ENCODE results near the gene CYTH3.

The CYTH3 gene

GRCh38 chr7:6257675-6258074 lies 14.7 kb downstream of the CYTH3 start:
- Histone ChIP-seq H3K4me3 (ENCODE audit: low read depth, low read length) (peak overlapping the region; percentile 11; the same call in 1 of the 2 replicates), H3K4me1 (ENCODE audit: control insufficient read depth, insufficient read depth, low read length, unreplicated experiment) (peaks cover 82% of the 10 kb centered on the region)

GRCh38 chr7:6256677-6257535 lies 15.5 kb downstream of the CYTH3 start:
- Histone ChIP-seq H3K27ac (ENCODE audit: low read depth, low read length) (peak overlapping the region; percentile 100), H3K27me3 (ENCODE audit: insufficient read depth, low read length) (no peaks in the 10 kb centered on the region), H3K4me3 (ENCODE audit: low read depth, low read length) (peak overlapping the region; percentile 16; the same call in 1 of the 2 replicates), H3K36me3 (ENCODE audit: insufficient read depth, low read length) (no peaks in the 10 kb centered on the region), H3K4me1 (ENCODE audit: control insufficient read depth, insufficient read depth, low read length, unreplicated experiment) (peaks cover 83% of the 10 kb centered on the region), H3K79me2 (ENCODE audit: control insufficient read depth, insufficient read depth, low read length, unreplicated experiment) (peaks cover 89% of the 10 kb centered on the region), H2AFZ (ENCODE audit: low read length, unreplicated experiment) (no peak overlapping the region)

More at GRCh38 chr7:6257675-6258074, 14.7 kb downstream of the CYTH3 start:
- Histone ChIP-seq H3K27me3 (ENCODE audit: insufficient read depth, low read length) (no peaks in the 10 kb centered on the region), H3K79me2 (ENCODE audit: control insufficient read depth, insufficient read depth, low read length, unreplicated experiment) (peaks cover 89% of the 10 kb centered on the region), H3K27ac (ENCODE audit: low read depth, low read length) (peak overlapping the region; percentile 100), H3K36me3 (ENCODE audit: insufficient read depth, low read length) (no peaks in the 10 kb centered on the region), H2AFZ (ENCODE audit: low read length, unreplicated experiment) (no peak overlapping the region)

GRCh38 chr7:6256109-6256483 lies 16.3 kb downstream of the CYTH3 start:
- peaks cover 88% of the 10 kb centered on the region for H3K79me2 ChIP-seq (ENCODE audit: control insufficient read depth, insufficient read depth, low read length, unreplicated experiment)

GRCh38 chr7:6254866-6255265 lies 17.6 kb downstream of the CYTH3 start:
- H3K36me3 ChIP-seq (ENCODE audit: insufficient read depth, low read length) = 0 out of 2 replicates have a peak, but pooled peaks cover 4% of the 10 kb centered on the region
- H3K4me1 ChIP-seq (ENCODE audit: control insufficient read depth, insufficient read depth, low read length, unreplicated experiment) = peaks cover 75% of the 10 kb centered on the region
- no peak overlapping the region for H2AFZ ChIP-seq (ENCODE audit: low read length, unreplicated experiment)
- H3K27ac ChIP-seq (ENCODE audit: low read depth, low read length) = peak overlapping the region; percentile 67
- H3K4me3 ChIP-seq (ENCODE audit: low read depth, low read length) = peak overlapping the region; percentile 23
- H3K27me3 ChIP-seq (ENCODE audit: insufficient read depth, low read length) = no peaks in the 10 kb centered on the region
- H3K79me2 ChIP-seq (ENCODE audit: control insufficient read depth, insufficient read depth, low read length, unreplicated experiment) = peaks cover 88% of the 10 kb centered on the region

More at GRCh38 chr7:6256109-6256483, 16.3 kb downstream of the CYTH3 start:
- Histone ChIP-seq H2AFZ (ENCODE audit: low read length, unreplicated experiment) (no peak overlapping the region), H3K4me3 (ENCODE audit: low read depth, low read length) (peak overlapping the region; percentile 16; the same call in 1 of the 2 replicates), H3K27ac (ENCODE audit: low read depth, low read length) (peak overlapping the region; percentile 100), H3K27me3 (ENCODE audit: insufficient read depth, low read length) (no peaks in the 10 kb centered on the region), H3K36me3 (ENCODE audit: insufficient read depth, low read length) (no peaks in the 10 kb centered on the region), H3K4me1 (ENCODE audit: control insufficient read depth, insufficient read depth, low read length, unreplicated experiment) (peaks cover 83% of the 10 kb centered on the region)

- H3K4me3 ChIP-seq (ENCODE audit: low read depth, low read length) = peak overlapping the region; percentile 55
Observed at GRCh38 chr7:6252748-6253147, 19.7 kb downstream of the CYTH3 start.

GRCh38 chr7:6252341-6252746 lies 20.1 kb downstream of the CYTH3 start:
- Histone ChIP-seq H3K27ac (ENCODE audit: low read depth, low read length) (peak overlapping the region; percentile 88), H2AFZ (ENCODE audit: low read length, unreplicated experiment) (peak overlapping the region; percentile 24), H3K4me1 (ENCODE audit: control insufficient read depth, insufficient read depth, low read length, unreplicated experiment) (peaks cover 80% of the 10 kb centered on the region)

More at GRCh38 chr7:6252748-6253147, 19.7 kb downstream of the CYTH3 start:
- Histone ChIP-seq H3K27me3 (ENCODE audit: insufficient read depth, low read length) (no peaks in the 10 kb centered on the region), H3K4me1 (ENCODE audit: control insufficient read depth, insufficient read depth, low read length, unreplicated experiment) (peaks cover 80% of the 10 kb centered on the region), H3K36me3 (ENCODE audit: insufficient read depth, low read length) (0 out of 2 replicates have a peak, but pooled peaks cover 4% of the 10 kb centered on the region), H3K79me2 (ENCODE audit: control insufficient read depth, insufficient read depth, low read length, unreplicated experiment) (peaks cover 91% of the 10 kb centered on the region), H2AFZ (ENCODE audit: low read length, unreplicated experiment) (no peak overlapping the region), H3K27ac (ENCODE audit: low read depth, low read length) (peak overlapping the region; percentile 88)

GRCh38 chr7:6251653-6252052 lies 20.8 kb downstream of the CYTH3 start:
- Histone ChIP-seq H3K27me3 (ENCODE audit: insufficient read depth, low read length) (no peaks in the 10 kb centered on the region), H3K4me1 (ENCODE audit: control insufficient read depth, insufficient read depth, low read length, unreplicated experiment) (peaks cover 80% of the 10 kb centered on the region), H2AFZ (ENCODE audit: low read length, unreplicated experiment) (no peak overlapping the region), H3K4me3 (ENCODE audit: low read depth, low read length) (peak overlapping the region; percentile 55), H3K79me2 (ENCODE audit: control insufficient read depth, insufficient read depth, low read length, unreplicated experiment) (peaks cover 91% of the 10 kb centered on the region), H3K27ac (ENCODE audit: low read depth, low read length) (peak overlapping the region; percentile 88), H3K36me3 (ENCODE audit: insufficient read depth, low read length) (0 out of 2 replicates have a peak, but pooled peaks cover 4% of the 10 kb centered on the region)

More at GRCh38 chr7:6252341-6252746, 20.1 kb downstream of the CYTH3 start:
- Histone ChIP-seq H3K27me3 (ENCODE audit: insufficient read depth, low read length) (no peaks in the 10 kb centered on the region), H3K79me2 (ENCODE audit: control insufficient read depth, insufficient read depth, low read length, unreplicated experiment) (peaks cover 91% of the 10 kb centered on the region), H3K36me3 (ENCODE audit: insufficient read depth, low read length) (0 out of 2 replicates have a peak, but pooled peaks cover 4% of the 10 kb centered on the region), H3K4me3 (ENCODE audit: low read depth, low read length) (peak overlapping the region; percentile 55)

GRCh38 chr7:6250364-6250833 lies 22.0 kb downstream of the CYTH3 start:
- Histone ChIP-seq H3K27me3 (ENCODE audit: insufficient read depth, low read length) (no peaks in the 10 kb centered on the region), H3K79me2 (ENCODE audit: control insufficient read depth, insufficient read depth, low read length, unreplicated experiment) (peaks cover 90% of the 10 kb centered on the region), H3K27ac (ENCODE audit: low read depth, low read length) (no peak overlapping the region), H2AFZ (ENCODE audit: low read length, unreplicated experiment) (no peak overlapping the region), H3K4me3 (ENCODE audit: low read depth, low read length) (no peak overlapping the region), H3K4me1 (ENCODE audit: control insufficient read depth, insufficient read depth, low read length, unreplicated experiment) (peaks cover 77% of the 10 kb centered on the region), H3K36me3 (ENCODE audit: insufficient read depth, low read length) (0 out of 2 replicates have a peak, but pooled peaks cover 4% of the 10 kb centered on the region)

- Histone ChIP-seq H3K27me3 (ENCODE audit: insufficient read depth, low read length) (no peaks in the 10 kb centered on the region), H3K4me1 (ENCODE audit: control insufficient read depth, insufficient read depth, low read length, unreplicated experiment) (peaks cover 64% of the 10 kb centered on the region), H2AFZ (ENCODE audit: low read length, unreplicated experiment) (no peak overlapping the region), H3K79me2 (ENCODE audit: control insufficient read depth, insufficient read depth, low read length, unreplicated experiment) (peaks cover 89% of the 10 kb centered on the region), H3K36me3 (ENCODE audit: insufficient read depth, low read length) (0 out of 2 replicates have a peak, but pooled peaks cover 4% of the 10 kb centered on the region), H3K27ac (ENCODE audit: low read depth, low read length) (peak overlapping the region; percentile 83), H3K4me3 (ENCODE audit: low read depth, low read length) (no peak overlapping the region)
Observed at GRCh38 chr7:6249043-6249442, 23.4 kb downstream of the CYTH3 start.

- Histone ChIP-seq H3K27ac (ENCODE audit: low read depth, low read length) (peak overlapping the region; percentile 83), H3K79me2 (ENCODE audit: control insufficient read depth, insufficient read depth, low read length, unreplicated experiment) (peaks cover 92% of the 10 kb centered on the region), H3K4me1 (ENCODE audit: control insufficient read depth, insufficient read depth, low read length, unreplicated experiment) (peaks cover 63% of the 10 kb centered on the region)
Observed at GRCh38 chr7:6248581-6248980, 23.8 kb downstream of the CYTH3 start.

More at GRCh38 chr7:6248581-6248980, 23.8 kb downstream of the CYTH3 start:
- Histone ChIP-seq H3K36me3 (ENCODE audit: insufficient read depth, low read length) (0 out of 2 replicates have a peak, but pooled peaks cover 4% of the 10 kb centered on the region), H3K4me3 (ENCODE audit: low read depth, low read length) (peak overlapping the region; percentile 53; the same call in 1 of the 2 replicates), H3K27me3 (ENCODE audit: insufficient read depth, low read length) (no peaks in the 10 kb centered on the region), H2AFZ (ENCODE audit: low read length, unreplicated experiment) (no peak overlapping the region)
